Thymus (tissue), 11 donors: ENCODE measurements around the gene TNK2. TPM values are rescaled to one million over a fixed set of nuclear protein-coding genes. Genes with fewer than 3 reads are reported as not detected.
A peak's percentile ranks its signal among the peaks of the same experiment; 100 is the strongest.
"Not testable (repeated sequence)": the region's sequence is repeated elsewhere in the genome, so short reads cannot be mapped to it uniquely, and the experiment has no call there.

Experiments
- DNase-seq, 9 donors: peaks; one replicate each; pipeline ENCODE4 v3.0.0-alpha.2; 2013; ENCODE audit warnings: low spot score in 9 of 9, low read depth in 6 of 9, missing footprints in 1 of 9
- H3K27ac ChIP-seq, 2 donors: one replicate each; pipeline ENCODE4 v1.5.1; 2013; ENCODE audit warnings: control low read depth in 1 of 2, low read depth in 1 of 2, low read length in 1 of 2, mild to moderate bottlenecking in 1 of 2, moderate library complexity in 1 of 2
- H3K27me3 ChIP-seq, 2 donors: one replicate each; pipeline ENCODE4 v1.5.1; 2013; ENCODE audit warnings: low read length in 1 of 2; ENCODE audit not compliant: control insufficient read depth in 2 of 2, insufficient read depth in 1 of 2
- H3K36me3 ChIP-seq, 2 donors: one replicate each; pipeline ENCODE4 v1.5.1; 2013; ENCODE audit warnings: low read length in 1 of 2, mild to moderate bottlenecking in 1 of 2, moderate library complexity in 1 of 2; ENCODE audit not compliant: control insufficient read depth in 2 of 2, insufficient read depth in 2 of 2
- H3K4me1 ChIP-seq, 2 donors: one replicate each; pipeline ENCODE4 v1.5.1; 2013; ENCODE audit warnings: low read length in 2 of 2; ENCODE audit not compliant: control insufficient read depth in 2 of 2, insufficient read depth in 2 of 2
- H3K4me3 ChIP-seq, 2 donors: one replicate each; pipeline ENCODE4 v1.5.1; 2013; ENCODE audit warnings: low read length in 2 of 2, control low read depth in 1 of 2, mild to moderate bottlenecking in 1 of 2
- H3K9me3 ChIP-seq, 2 donors: one replicate each; pipeline ENCODE4 v1.5.1; 2013; ENCODE audit warnings: low read length in 1 of 2, mild to moderate bottlenecking in 1 of 2; ENCODE audit not compliant: control insufficient read depth in 2 of 2, insufficient read depth in 1 of 2
- WGBS: extraction: QIAGEN DNeasy Blood & Tissue Kit; methylation state at CpG from one replicate; pipeline ENCODE4 v1.1.7; 2013; 5-methylcytosine and 5-hydroxymethylcytosine counted together
- polyA plus RNA-seq: library from polyadenylated mRNA; stranded (reverse); fragments of 200-250 nt; gene quantifications from one replicate; pipeline ENCODE4 v1.2.3, GENCODE V29; 2013
- total RNA-seq: library from RNA; stranded (reverse); fragments of 120-200 nt; gene quantifications from one replicate; pipeline ENCODE4 v1.2.4, GENCODE V29; 2013
- donor health status: healthy.

The TNK2 gene
- total and polyA plus RNA-seq, 2 donors = 13.3 to 101 TPM

DNA sequence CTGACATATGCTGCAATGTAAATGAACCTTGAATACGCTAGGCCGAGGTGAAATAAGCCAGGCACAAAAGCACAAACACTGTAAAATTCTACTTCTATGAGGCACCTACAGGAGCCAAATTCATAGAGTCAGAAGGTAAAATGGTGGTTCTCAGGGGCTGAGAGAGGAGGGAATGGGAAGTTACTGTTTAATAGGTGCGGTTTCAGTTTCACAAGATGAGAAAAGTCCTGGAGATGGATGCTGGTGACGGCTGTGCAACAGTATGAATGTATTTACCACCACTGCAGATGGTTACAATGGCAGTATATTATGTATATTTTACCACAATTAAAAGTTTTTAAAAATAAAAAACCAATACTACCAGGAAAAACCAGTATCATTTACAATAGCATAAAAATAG, 4.0 kb downstream of the TNK2 start:
- Histone ChIP-seq H3K4me1 (peaks cover 18 to 62% of the 10 kb centered on the region in 2 donors), H3K9me3 (peaks cover 0 to 6% of the 10 kb centered on the region in 2 donors), H3K27ac (no peak overlapping the region), H3K27me3 (peaks cover 0 to 4% of the 10 kb centered on the region in 2 donors), H3K36me3 (peaks cover 0 to 10% of the 10 kb centered on the region in 2 donors), H3K4me3 (no peak overlapping the region)
- no peak for DNase-seq
- 69% methylated on average over 4 of the region's 4 CpGs for whole genome bisulfite sequencing

DNA sequence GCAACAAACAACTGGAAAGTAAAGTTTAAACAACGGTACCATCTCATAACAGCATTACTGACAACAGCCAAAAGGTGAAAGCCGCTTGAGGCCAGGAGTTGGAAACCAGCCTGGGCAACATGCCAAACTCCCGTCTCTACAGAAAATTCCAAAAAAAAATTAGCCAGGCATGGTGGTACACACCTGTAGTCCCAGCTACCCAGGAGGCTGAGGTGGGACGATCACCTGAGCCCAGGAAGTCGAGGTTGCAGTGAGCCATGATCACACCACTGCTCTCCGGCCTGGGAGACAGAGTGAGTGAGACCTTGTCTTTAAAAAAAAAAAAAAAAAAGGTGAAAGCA, 4.4 kb downstream of the TNK2 start:
- Histone ChIP-seq H3K4me3 (no peak overlapping the region), H3K9me3 (peaks cover 0 to 6% of the 10 kb centered on the region in 2 donors), H3K36me3 (peaks cover 0 to 10% of the 10 kb centered on the region in 2 donors), H3K27ac (no peak overlapping the region), H3K27me3 (peaks cover 0 to 4% of the 10 kb centered on the region in 2 donors), H3K4me1 (peaks cover 18 to 63% of the 10 kb centered on the region in 2 donors)
- DNase-seq = no peak
- WGBS = 73% methylated on average over 6 of the region's 6 CpGs

DNA sequence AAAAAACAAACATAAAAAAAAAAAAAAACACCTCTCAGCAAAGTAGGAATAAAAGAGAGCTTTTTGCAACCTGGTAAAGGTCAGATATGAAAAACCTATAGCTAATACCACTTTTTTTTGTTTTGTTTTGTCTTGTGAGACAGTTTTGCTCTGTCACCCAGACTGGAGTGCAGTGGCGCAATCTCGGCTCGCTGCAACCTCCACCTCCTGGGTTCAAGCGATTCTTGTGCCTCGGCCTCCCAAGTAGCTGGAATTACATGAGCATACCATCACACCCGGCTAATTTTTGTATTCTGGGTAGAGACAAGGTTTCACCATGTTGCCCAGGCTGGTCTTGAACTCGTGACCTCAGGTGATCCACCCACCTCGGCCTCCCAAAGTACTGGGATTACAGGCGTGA, 5.7 kb downstream of the TNK2 start:
- DNase-seq, H3K27me3 ChIP-seq, H3K27ac ChIP-seq, H3K4me3 ChIP-seq, H3K9me3 ChIP-seq, H3K36me3 ChIP-seq: not testable (repeated sequence)
- H3K4me1 ChIP-seq = peaks cover 26 to 68% of the 10 kb centered on the region in 2 donors
- 92% methylated on average over 9 of the region's 9 CpGs for WGBS

DNA sequence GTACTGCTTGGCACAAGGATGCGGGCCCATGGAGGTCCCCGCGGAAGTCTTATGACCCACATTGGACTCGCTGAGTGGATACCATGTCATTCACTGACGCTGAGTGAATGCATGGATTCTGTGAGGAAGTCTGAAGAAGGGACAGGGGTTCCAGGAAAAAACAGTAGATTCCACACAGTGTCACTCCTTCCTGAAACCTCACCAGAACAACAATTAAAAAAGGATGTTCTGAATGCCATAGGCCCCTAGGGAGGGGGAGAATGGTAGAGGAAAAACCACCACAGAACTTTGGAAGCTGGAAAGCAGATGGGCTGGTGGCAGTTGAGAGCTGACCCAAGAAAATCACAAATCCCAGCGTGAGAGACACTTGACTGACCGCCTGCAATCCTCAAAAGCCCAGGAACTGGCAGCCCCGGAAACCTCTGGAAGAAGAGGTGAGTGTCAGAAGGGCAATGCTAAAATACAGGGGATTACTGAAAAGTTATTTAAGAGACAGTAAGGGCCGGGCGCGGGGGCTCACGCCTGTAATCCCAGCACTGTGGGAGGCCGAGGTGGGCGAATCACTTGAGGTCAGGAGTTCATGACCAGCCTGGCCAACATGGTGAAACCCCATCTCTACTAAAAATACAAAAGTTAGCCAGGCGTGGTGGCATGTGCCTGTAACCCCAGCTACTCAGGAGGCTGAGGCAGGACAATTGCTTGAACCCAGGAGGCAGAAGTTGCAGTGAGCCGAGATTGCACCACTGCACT, 6.3 kb downstream of the TNK2 start:
- peaks cover 22 to 67% of the 10 kb centered on the region in 2 donors for H3K4me1 ChIP-seq
- H3K36me3 ChIP-seq, H3K27ac ChIP-seq, H3K9me3 ChIP-seq, H3K4me3 ChIP-seq, DNase-seq, H3K27me3 ChIP-seq: not testable (repeated sequence)
- WGBS = 97% methylated on average over 16 of the region's 16 CpGs

DNA sequence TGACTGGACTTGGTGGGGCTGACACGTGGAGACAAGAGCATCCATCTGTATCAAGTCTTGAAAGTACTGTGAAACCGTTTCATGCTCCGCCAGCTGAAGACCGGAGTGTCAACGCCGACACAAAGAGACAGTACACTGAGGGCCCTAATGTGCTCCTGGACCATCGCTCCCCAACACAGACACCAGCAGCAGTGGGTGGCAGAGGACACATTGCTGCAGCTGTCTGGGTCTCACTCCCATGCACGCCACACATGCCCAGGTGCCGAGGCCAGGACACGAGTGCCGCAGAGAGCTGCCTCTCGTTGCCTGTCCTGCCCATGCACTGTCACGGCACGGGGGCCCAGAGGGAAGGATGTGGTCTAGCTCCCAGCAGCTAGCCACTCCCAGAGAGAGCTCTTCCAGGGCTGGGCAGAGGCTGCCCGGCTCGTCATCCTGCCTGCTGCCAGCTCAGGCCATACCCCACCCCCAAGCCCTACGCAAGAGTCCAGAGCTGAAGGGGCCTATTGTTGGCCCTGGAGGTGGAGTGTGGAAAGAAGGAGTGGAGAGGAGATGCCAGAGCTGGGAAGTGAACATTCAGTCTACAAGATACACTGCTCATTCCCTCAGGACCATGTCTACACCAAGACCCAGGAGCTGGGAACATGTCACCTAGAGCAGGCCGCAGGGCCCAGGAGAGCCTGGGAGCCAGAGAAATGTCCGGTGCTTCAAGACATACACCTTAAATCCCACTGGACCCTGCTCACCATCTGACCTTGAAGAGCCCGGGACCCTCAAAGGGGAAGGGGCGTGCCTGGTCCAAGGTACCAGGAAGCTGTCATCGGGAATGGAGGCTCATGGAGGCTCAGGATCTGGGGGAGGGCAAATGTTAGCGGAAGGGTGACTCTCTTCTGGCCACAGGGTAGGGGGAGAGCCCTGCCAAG, 7.7 kb downstream of the TNK2 start:
- peaks cover 31 to 69% of the 10 kb centered on the region in 2 donors for H3K4me1 ChIP-seq
- no peaks in the 10 kb centered on the region for H3K9me3 ChIP-seq
- no peak overlapping the region for H3K4me3 ChIP-seq
- no peaks in the 10 kb centered on the region for H3K27me3 ChIP-seq
- DNase-seq = peak in 1 of 9 donors; percentile 59
- peak overlapping the region; percentile 20 to 46 for H3K27ac ChIP-seq
- peaks cover 0 to 10% of the 10 kb centered on the region in 2 donors for H3K36me3 ChIP-seq
- WGBS = 42% methylated on average over 23 of the region's 23 CpGs

DNA sequence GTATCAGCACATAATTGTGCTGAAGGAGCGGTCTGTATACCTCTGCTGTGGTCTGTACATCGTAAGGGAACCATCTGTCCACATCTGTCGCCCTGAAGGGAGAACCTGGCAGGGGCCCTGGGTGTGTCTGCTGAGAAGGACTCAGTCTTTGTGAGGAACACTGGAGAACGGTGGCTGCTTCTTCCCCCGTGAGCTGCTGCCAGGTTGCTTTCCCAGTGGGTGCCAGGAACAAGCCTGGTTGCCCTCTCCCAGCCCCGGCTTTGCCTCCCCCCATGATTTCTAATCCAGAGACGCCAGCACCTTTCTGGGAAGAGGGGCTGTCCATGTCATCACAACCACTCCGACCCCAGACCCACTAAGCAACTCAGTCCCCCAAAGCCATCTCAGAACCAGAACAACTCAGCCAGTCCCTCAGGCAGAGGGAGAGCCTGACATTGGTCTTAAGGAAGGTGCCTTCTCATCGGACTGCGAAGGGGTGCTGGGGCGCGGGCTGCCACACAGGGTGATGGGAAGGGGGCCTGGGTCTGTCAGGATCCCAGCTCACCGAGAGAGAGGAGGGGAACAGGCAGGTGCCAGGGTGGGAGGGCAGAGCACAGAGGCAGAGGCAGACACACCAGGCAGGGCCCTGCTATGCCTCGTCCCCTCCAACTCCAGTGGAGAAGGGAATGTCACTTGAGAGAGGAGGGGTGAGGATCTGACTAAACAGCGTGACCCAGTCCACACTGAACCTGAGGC, 8.5 kb downstream of the TNK2 start:
- DNase-seq = no peak
- peaks cover 33 to 74% of the 10 kb centered on the region in 2 donors for H3K4me1 ChIP-seq
- H3K36me3 ChIP-seq = peaks cover 0 to 7% of the 10 kb centered on the region in 2 donors
- WGBS = 76% methylated on average over 15 of the region's 15 CpGs
- no peak overlapping the region for H3K4me3 ChIP-seq
- H3K9me3 ChIP-seq = no peaks in the 10 kb centered on the region
- no peaks in the 10 kb centered on the region for H3K27me3 ChIP-seq
- H3K27ac ChIP-seq = peak overlapping the region in 1 of 2 donors; percentile 46

DNA sequence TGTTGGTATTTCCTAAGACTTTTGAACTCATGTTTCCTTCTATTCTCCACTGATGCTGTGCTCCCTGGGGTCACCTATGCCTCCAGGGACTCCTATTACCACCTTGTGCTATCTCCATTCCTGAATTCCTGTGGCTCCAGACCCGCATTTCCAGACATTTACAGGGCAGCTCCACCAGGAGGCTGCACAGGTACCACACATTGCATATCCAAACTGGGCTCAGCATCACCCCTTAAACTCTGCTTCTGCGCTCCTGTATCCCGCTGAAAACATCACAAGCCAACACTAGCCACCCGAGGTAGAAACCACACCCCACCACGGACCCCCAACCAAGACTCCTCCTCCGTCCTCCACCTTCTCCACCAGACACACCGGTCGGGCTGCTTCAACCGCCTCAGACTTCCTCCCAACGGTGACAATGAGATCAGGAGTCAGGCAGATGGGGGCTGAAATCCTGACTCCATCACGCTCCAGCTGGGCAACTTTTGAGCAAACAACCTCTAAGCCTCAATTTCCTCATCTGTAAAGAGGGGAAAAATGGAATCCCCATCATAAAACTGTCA, 10.4 kb downstream of the TNK2 start:
- Histone ChIP-seq H3K27ac (peak overlapping the region in 1 of 2 donors; percentile 81), H3K9me3 (no peaks in the 10 kb centered on the region), H3K4me3 (no peak overlapping the region), H3K27me3 (no peaks in the 10 kb centered on the region), H3K4me1 (peaks cover 51 to 80% of the 10 kb centered on the region in 2 donors), H3K36me3 (peaks cover 0 to 7% of the 10 kb centered on the region in 2 donors)
- peak in 2 of 9 donors; percentile 46 to 66 for DNase-seq
- 17% methylated on average over 11 of the region's 11 CpGs for WGBS

DNA sequence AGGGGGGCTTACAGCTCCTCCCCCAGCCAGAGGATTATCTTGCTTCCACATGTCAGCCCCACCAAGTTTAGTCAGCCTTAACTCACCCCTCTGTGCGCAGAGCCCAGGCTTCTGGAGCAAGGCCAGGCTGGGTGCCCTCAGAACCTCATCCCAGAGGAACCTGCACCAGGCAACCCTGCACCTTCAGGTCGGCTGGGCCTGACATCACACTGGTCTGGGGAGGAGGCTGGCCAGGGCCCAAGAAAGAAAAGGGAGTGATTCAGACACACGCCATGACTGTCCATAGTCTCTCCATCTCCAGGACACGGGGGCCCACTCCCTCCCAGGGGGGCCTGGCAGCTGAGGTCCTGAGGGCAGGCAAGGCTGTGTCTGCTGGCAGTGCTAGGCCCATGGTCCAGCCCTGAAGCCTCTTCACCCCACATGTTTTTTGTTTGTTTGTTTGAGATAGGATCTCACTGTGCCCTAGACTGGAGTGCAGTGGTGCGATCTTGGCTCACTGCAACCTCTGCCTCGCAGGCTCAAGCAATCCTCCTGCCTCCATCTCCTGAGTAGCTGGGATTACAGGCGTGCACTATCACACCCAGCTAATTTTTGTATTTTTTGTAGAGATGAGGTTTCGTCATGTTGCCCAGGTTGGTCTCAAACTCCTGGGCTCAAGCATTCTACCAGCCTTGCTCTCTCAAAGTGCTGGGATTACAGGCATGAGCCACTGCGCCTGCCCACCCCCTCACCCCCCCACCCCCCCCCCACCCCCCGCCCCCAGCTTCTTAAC, 11.1 kb downstream of the TNK2 start:
- peaks cover 53 to 87% of the 10 kb centered on the region in 2 donors for H3K4me1 ChIP-seq
- H3K9me3 ChIP-seq = no peaks in the 10 kb centered on the region
- no peak for DNase-seq
- peak overlapping the region; percentile 89 to 94 for H3K27ac ChIP-seq
- 76% methylated on average over 10 of the region's 10 CpGs for WGBS
- no peak overlapping the region for H3K4me3 ChIP-seq
- H3K27me3 ChIP-seq = no peaks in the 10 kb centered on the region
- H3K36me3 ChIP-seq = peaks cover 0 to 7% of the 10 kb centered on the region in 2 donors
